ENCODE measurements around the gene BACE2.
"Not testable (repeated sequence)": the region's sequence is repeated elsewhere in the genome, so short reads cannot be mapped to it uniquely, and the experiment has no call there.

Gene BACE2

GRCh38 chr21:41186755-41187536 is 19.0 kb downstream of the BACE2 start:
- FAIRE-seq: no peak

GRCh38 chr21:41187537-41188025 is 19.6 kb downstream of the BACE2 start:
- FAIRE-seq: no peak

- no peak for FAIRE-seq
These were observed 20.7 kb downstream of the BACE2 start for GRCh38 chr21:41188486-41189149.

- FAIRE-seq: no peak
These were observed 21.3 kb downstream of the BACE2 start for GRCh38 chr21:41189150-41189745.

- not testable (repeated sequence) for FAIRE-seq
These were observed 24.6 kb downstream of the BACE2 start for GRCh38 chr21:41192552-41192951.

GRCh38 chr21:41195311-41195710 is 27.4 kb downstream of the BACE2 start:
- FAIRE-seq: no peak

- no peak for FAIRE-seq
These were observed 29.0 kb downstream of the BACE2 start for GRCh38 chr21:41196993-41197392.

- no peak for FAIRE-seq
These were observed 29.6 kb downstream of the BACE2 start for GRCh38 chr21:41197582-41197981.

- FAIRE-seq: not testable (repeated sequence)
These were observed 30.7 kb downstream of the BACE2 start for GRCh38 chr21:41198647-41199046.

- no peak for FAIRE-seq
These were observed 31.2 kb downstream of the BACE2 start for GRCh38 chr21:41199123-41199522.

- no peak for FAIRE-seq
These were observed 31.6 kb downstream of the BACE2 start for GRCh38 chr21:41199588-41199987.

GRCh38 chr21:41201385-41201784 is 33.4 kb downstream of the BACE2 start:
- no peak for FAIRE-seq

- FAIRE-seq: no peak
These were observed 36.8 kb downstream of the BACE2 start for GRCh38 chr21:41204736-41205135.

GRCh38 chr21:41207401-41208375 is 39.7 kb downstream of the BACE2 start:
- no peak for FAIRE-seq

GRCh38 chr21:41208376-41208763 is 40.4 kb downstream of the BACE2 start:
- no peak for FAIRE-seq

- no peak for FAIRE-seq
These were observed 41.2 kb downstream of the BACE2 start for GRCh38 chr21:41209016-41209619.

- no peak for FAIRE-seq
These were observed 42.6 kb downstream of the BACE2 start for GRCh38 chr21:41210426-41211059.

GRCh38 chr21:41211060-41211805 is 43.3 kb downstream of the BACE2 start:
- no peak for FAIRE-seq

- no peak for FAIRE-seq
These were observed 45.1 kb downstream of the BACE2 start for GRCh38 chr21:41213021-41213420.

- no peak for FAIRE-seq
These were observed 48.0 kb downstream of the BACE2 start for GRCh38 chr21:41215856-41216408.

- no peak for FAIRE-seq
These were observed 48.5 kb downstream of the BACE2 start for GRCh38 chr21:41216486-41216885.
